Measurements from ENCODE around the gene TMEM178B. TPM values are rescaled to one million over a fixed set of nuclear protein-coding genes. Genes with fewer than 3 reads are reported as not detected.

Gene TMEM178B
- total RNA-seq, 1 experiment from 2014 or later = not detected

DNA sequence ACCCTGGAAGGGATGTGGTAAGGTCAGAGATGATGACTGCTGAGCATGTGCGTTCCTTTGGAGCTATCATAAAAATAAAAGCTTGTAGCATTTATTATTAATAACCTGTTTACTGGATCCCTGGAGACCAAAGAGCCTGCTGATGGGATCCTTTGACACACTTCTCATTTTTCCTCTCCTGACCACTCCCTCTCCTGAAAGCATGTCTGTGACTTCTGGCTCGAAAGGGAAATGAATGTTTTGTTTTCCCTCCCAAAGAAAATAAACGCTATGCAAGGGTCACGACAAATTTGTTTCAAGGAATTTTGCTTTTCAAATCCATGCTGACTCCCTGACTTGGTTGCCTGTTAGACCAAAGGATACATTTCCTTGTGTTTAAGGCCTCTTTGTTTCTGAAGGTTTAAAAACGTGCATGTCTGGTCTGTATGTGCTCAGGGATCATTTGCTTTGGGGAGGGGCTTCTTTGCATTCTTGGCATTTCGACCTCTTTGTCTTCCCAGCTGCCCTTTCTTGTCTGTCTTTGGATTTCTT is 292.3 kb downstream of the TMEM178B start:
- Mint-ChIP-seq H3K27ac (ENCODE audit: low read depth, unreplicated experiment) (no peak overlapping the region), H3K27me3 (ENCODE audit: insufficient read depth, unreplicated experiment) (no peaks in the 10 kb centered on the region), H3K4me1 (ENCODE audit: insufficient read depth, unreplicated experiment) (peaks cover 10% of the 10 kb centered on the region), H3K36me3 (ENCODE audit: insufficient read depth, unreplicated experiment) (no peaks in the 10 kb centered on the region), H3K4me3 (ENCODE audit: unreplicated experiment) (no peak overlapping the region), H3K9me3 (ENCODE audit: unreplicated experiment) (no peaks in the 10 kb centered on the region)
- POLR2A ChIA-PET = no interaction called here
- BruUV-seq (replicated peaks) = no TSS peak
- peak; percentile 20 for DNase-seq (ENCODE audit: unreplicated experiment)
- intact Hi-C loops (cut with micrococcal nuclease) = loop anchor here (10.0 kb wide), 1 partner anchor 189 kb away; the partner anchor contains the start of gene AGK
- CTCF ChIA-PET = no interaction called here
- TF ChIP-seq, protein P1, sequence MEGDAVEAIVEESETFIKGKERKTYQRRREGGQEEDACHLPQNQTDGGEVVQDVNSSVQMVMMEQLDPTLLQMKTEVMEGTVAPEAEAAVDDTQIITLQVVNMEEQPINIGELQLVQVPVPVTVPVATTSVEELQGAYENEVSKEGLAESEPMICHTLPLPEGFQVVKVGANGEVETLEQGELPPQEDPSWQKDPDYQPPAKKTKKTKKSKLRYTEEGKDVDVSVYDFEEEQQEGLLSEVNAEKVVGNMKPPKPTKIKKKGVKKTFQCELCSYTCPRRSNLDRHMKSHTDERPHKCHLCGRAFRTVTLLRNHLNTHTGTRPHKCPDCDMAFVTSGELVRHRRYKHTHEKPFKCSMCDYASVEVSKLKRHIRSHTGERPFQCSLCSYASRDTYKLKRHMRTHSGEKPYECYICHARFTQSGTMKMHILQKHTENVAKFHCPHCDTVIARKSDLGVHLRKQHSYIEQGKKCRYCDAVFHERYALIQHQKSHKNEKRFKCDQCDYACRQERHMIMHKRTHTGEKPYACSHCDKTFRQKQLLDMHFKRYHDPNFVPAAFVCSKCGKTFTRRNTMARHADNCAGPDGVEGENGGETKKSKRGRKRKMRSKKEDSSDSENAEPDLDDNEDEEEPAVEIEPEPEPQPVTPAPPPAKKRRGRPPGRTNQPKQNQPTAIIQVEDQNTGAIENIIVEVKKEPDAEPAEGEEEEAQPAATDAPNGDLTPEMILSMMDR (IDR thresholded peaks at IDR 0.05; ENCODE audit: unreplicated experiment) = no peak

DNA sequence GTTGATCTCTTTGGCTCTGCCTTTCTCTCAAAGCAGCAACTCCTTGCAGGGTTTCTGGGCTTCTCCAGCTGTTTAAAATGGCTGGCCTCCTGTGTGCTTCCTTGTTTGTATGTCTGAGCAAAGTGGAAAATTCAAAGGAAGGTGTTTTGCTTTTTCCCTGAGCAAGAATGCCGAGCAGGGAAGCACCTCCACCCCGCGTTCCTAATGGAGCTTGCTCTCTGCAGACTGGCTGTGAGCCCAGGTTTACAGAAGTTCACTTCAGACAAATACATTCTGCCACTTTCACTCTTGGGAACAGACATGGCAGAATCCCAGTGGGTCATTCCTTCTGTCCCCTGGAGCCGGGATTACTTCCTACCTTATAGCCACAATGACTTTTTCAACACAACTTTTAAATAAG is 295.6 kb downstream of the TMEM178B start:
- H3K36me3 Mint-ChIP-seq (ENCODE audit: insufficient read depth, unreplicated experiment) = no peaks in the 10 kb centered on the region

DNA sequence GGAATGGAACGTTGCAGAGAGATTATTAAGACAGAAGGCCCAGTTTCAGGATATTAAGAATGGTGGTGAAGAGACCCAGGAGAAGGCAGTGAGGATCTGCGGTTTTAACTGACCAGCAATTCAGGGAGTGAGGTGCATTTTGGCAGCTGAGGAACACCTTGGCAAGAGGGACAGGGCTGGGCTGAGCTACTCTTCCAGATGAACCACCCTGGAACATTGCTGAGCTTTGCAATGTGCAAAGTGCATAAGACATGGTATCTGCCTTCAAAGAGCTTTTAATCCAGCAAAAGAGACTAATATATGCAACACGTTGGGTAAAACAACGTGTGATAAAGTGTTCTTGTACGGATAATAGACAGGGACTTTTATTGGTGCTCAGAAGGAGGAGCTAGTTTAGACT is 296.3 kb downstream of the TMEM178B start:
- TF ChIP-seq, protein P1 (IDR thresholded peaks at IDR 0.05; ENCODE audit: unreplicated experiment) = no peak
- Mint-ChIP-seq H3K9me3 (ENCODE audit: unreplicated experiment) (peaks cover 12% of the 10 kb centered on the region), H3K4me3 (ENCODE audit: unreplicated experiment) (no peak overlapping the region), H3K27ac (ENCODE audit: low read depth, unreplicated experiment) (no peak overlapping the region), H3K36me3 (ENCODE audit: insufficient read depth, unreplicated experiment) (no peaks in the 10 kb centered on the region), H3K27me3 (ENCODE audit: insufficient read depth, unreplicated experiment) (no peaks in the 10 kb centered on the region), H3K4me1 (ENCODE audit: insufficient read depth, unreplicated experiment) (no peaks in the 10 kb centered on the region)
- DNase-seq (ENCODE audit: unreplicated experiment) = no peak
- no TSS peak for BruUV-seq (replicated peaks)
- ChIA-PET POLR2A (no interaction called here), CTCF (interaction anchor here (1.1 kb wide), 1 partner anchor 11 kb away, joined by 3 read pairs; no protein-coding TSS in a partner anchor)
- intact Hi-C loops (cut with micrococcal nuclease) = no loop called here

More for the DNA sequence above, 295.6 kb downstream of the TMEM178B start:
- no peaks in the 10 kb centered on the region for H3K4me1 Mint-ChIP-seq (ENCODE audit: insufficient read depth, unreplicated experiment)
- H3K27ac Mint-ChIP-seq (ENCODE audit: low read depth, unreplicated experiment) = no peak overlapping the region
- H3K9me3 Mint-ChIP-seq (ENCODE audit: unreplicated experiment) = peaks cover 12% of the 10 kb centered on the region
- BruUV-seq (replicated peaks) = no TSS peak
- no peak overlapping the region for H3K4me3 Mint-ChIP-seq (ENCODE audit: unreplicated experiment)
- CTCF ChIA-PET = interaction anchor here (0.7 to 1.1 kb wide), 2 partner anchors 11 to 225 kb away, joined by 3 read pairs; no protein-coding TSS in a partner anchor
- H3K27me3 Mint-ChIP-seq (ENCODE audit: insufficient read depth, unreplicated experiment) = no peaks in the 10 kb centered on the region
- DNase-seq (ENCODE audit: unreplicated experiment) = no peak
- intact Hi-C loops (cut with micrococcal nuclease) = loop anchor here (10.0 kb wide), 1 partner anchor 185 kb away; the partner anchor contains the start of gene AGK
- TF ChIP-seq, protein P1 (IDR thresholded peaks at IDR 0.05; ENCODE audit: unreplicated experiment) = no peak
- POLR2A ChIA-PET = no interaction called here

DNA sequence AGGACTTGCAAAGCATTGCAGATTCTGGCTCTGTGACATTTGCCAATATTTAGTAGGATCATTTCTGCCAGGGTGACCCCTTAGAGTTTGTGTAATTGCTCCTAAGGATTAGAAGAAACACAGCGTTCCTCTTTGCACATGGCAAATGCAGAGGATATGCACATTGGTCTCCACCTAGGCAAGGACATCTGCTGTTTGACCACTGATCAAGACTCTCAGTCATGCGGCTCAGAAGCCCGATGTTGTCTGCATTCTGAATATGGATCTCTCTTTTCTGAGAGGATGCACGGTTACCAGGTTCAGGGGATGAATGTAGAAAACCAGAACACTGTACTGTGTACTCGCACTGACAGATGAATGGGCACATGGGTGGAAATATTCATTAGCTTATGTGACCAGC is 296.8 kb downstream of the TMEM178B start:
- ChIA-PET POLR2A (no interaction called here), CTCF (interaction anchor here (0.9 kb wide), 1 partner anchor 12 kb away, joined by 3 read pairs; no protein-coding TSS in a partner anchor)
- DNase-seq (ENCODE audit: unreplicated experiment) = no peak
- TF ChIP-seq, protein P1 (IDR thresholded peaks at IDR 0.05; ENCODE audit: unreplicated experiment) = no peak
- no peak overlapping the region for H3K4me3 Mint-ChIP-seq (ENCODE audit: unreplicated experiment)
- H3K4me1 Mint-ChIP-seq (ENCODE audit: insufficient read depth, unreplicated experiment) = no peaks in the 10 kb centered on the region
- no peaks in the 10 kb centered on the region for H3K36me3 Mint-ChIP-seq (ENCODE audit: insufficient read depth, unreplicated experiment)
- H3K27ac Mint-ChIP-seq (ENCODE audit: low read depth, unreplicated experiment) = no peak overlapping the region
- no TSS peak for BruUV-seq (replicated peaks)
- H3K9me3 Mint-ChIP-seq (ENCODE audit: unreplicated experiment) = peaks cover 12% of the 10 kb centered on the region
- intact Hi-C loops (cut with micrococcal nuclease) = no loop called here
- H3K27me3 Mint-ChIP-seq (ENCODE audit: insufficient read depth, unreplicated experiment) = no peaks in the 10 kb centered on the region
